CD14-positive monocyte (primary cell): ENCODE data around the gene DHFR. TPM values are rescaled to one million over a fixed set of nuclear protein-coding genes. Genes with fewer than 3 reads are reported as not detected.

Experiments used
- DNase-seq, 3 donors: peaks; one replicate each; pipeline ENCODE4 v3.0.0-alpha.2; 2011 to 2022
- H2AFZ ChIP-seq: 2 replicates; pipeline ENCODE4 v1.6.0; 2012; ENCODE audit warnings: mild to moderate bottlenecking, low read depth, low read length, inconsistent platforms; ENCODE audit not compliant: insufficient read depth, poor library complexity, severe bottlenecking
- H3K27ac ChIP-seq, 2 donors: 1 replicate in 1 of 2; 2 replicates in 1 of 2; pipeline ENCODE4 v1.5.1; 2012 to 2013; ENCODE audit warnings: low read length in 2 of 2, control low read depth in 1 of 2, inconsistent platforms in 1 of 2, low read depth in 1 of 2, mild to moderate bottlenecking in 1 of 2
- H3K27me3 ChIP-seq, 2 donors: one replicate each; pipeline versions ENCODE4 v1.6.0 to v1.6.1; 2011 to 2013; ENCODE audit warnings: low read length in 2 of 2; ENCODE audit not compliant: control insufficient read depth in 2 of 2, insufficient read depth in 2 of 2
- H3K36me3 ChIP-seq, 2 donors: replicated peaks in 1 of 2; 1 replicate in 1 of 2; 2 replicates in 1 of 2; pipeline versions ENCODE4 v1.5.1 to v1.6.1; 2012 to 2013; ENCODE audit warnings: low read length in 2 of 2, control low read depth in 1 of 2, inconsistent platforms in 1 of 2, mild to moderate bottlenecking in 1 of 2; ENCODE audit not compliant: insufficient read depth in 2 of 2, control insufficient read depth in 1 of 2
- H3K4me1 ChIP-seq, 2 donors: 1 replicate in 1 of 2; 2 replicates in 1 of 2; pipeline versions ENCODE4 v1.5.1 to v1.6.1; 2012 to 2013; ENCODE audit warnings: low read length in 2 of 2, control low read depth in 1 of 2, inconsistent platforms in 1 of 2, mild to moderate bottlenecking in 1 of 2, moderate library complexity in 1 of 2; ENCODE audit not compliant: insufficient read depth in 2 of 2, control insufficient read depth in 1 of 2
- H3K4me2 ChIP-seq: replicated peaks from 2 replicates; pipeline ENCODE3; 2012; ENCODE audit warnings: low read length, moderate library complexity, mild to moderate bottlenecking; ENCODE audit not compliant: poor library complexity, severe bottlenecking; ENCODE audit errors: extremely low read depth
- H3K4me3 ChIP-seq, 3 experiments: fragments of 200-600 bp in 1 of 3; sonication (generic) in 1 of 3; replicated peaks in 1 of 3; 1 replicate in 2 of 3; 2 replicates in 1 of 3; pipeline ENCODE4 v1.5.1; 2011 to 2013; ENCODE audit warnings: low read length in 3 of 3, mild to moderate bottlenecking in 3 of 3, control low read depth in 2 of 3, low read depth in 2 of 3, inconsistent platforms in 1 of 3, moderate library complexity in 1 of 3
- H3K79me2 ChIP-seq: 2 replicates; pipeline ENCODE4 v1.6.0; 2012; ENCODE audit warnings: mild to moderate bottlenecking, control low read depth, inconsistent platforms, low read length, moderate library complexity; ENCODE audit not compliant: insufficient read depth
- H3K9ac ChIP-seq: 2 replicates; pipeline ENCODE4 v1.6.0; 2017; ENCODE audit warnings: low read length, mild to moderate bottlenecking; ENCODE audit not compliant: insufficient read depth, poor library complexity, severe bottlenecking
- H3K9me3 ChIP-seq, 2 donors: replicated peaks in 1 of 2; 1 replicate in 1 of 2; 2 replicates in 1 of 2; pipeline versions ENCODE4 v1.5.1 to v1.6.1; 2012 to 2013; ENCODE audit warnings: low read length in 2 of 2, control low read depth in 1 of 2; ENCODE audit not compliant: control insufficient read depth in 1 of 2, insufficient read depth in 1 of 2
- H4K20me1 ChIP-seq: 2 replicates; pipeline ENCODE4 v1.6.0; 2012; ENCODE audit warnings: mild to moderate bottlenecking, low read length, control low read depth, moderate library complexity; ENCODE audit not compliant: insufficient read depth
- H3K27ac Mint-ChIP-seq, 7 donors: one replicate each; pipeline ENCODE4 v1.8.0; 2020; ENCODE audit warnings: mild to moderate bottlenecking in 7 of 7, mixed read lengths in 7 of 7, moderate library complexity in 6 of 7, inconsistent platforms in 2 of 7
- H3K27me3 Mint-ChIP-seq, 3 donors: one replicate each; pipeline ENCODE4 v1.8.0; 2021 to 2022; ENCODE audit warnings: low read depth in 3 of 3, mild to moderate bottlenecking in 3 of 3, mixed read lengths in 3 of 3, moderate library complexity in 3 of 3, inconsistent platforms in 1 of 3
- H3K36me3 Mint-ChIP-seq, 2 donors: one replicate each; pipeline ENCODE4 v1.8.0; 2020; ENCODE audit warnings: mixed read lengths in 2 of 2, inconsistent platforms in 1 of 2, mild to moderate bottlenecking in 1 of 2
- H3K4me1 Mint-ChIP-seq: one replicate; pipeline ENCODE4 v1.8.0; 2020; ENCODE audit warnings: mild to moderate bottlenecking, mixed read lengths
- H3K4me3 Mint-ChIP-seq, 2 donors: one replicate each; pipeline ENCODE4 v1.8.0; 2020; ENCODE audit warnings: mild to moderate bottlenecking in 2 of 2, mixed read lengths in 2 of 2, moderate library complexity in 1 of 2
- H3K9me3 Mint-ChIP-seq, 7 donors: one replicate each; pipeline ENCODE4 v1.8.0; 2020 to 2022; ENCODE audit warnings: mixed read lengths in 7 of 7, mild to moderate bottlenecking in 6 of 7, moderate library complexity in 6 of 7, inconsistent platforms in 2 of 7
- CTCF ChIP-seq: fragments of 200-600 bp; IDR thresholded peaks from one replicate; pipeline ENCODE4 v1.8.0; 2022; ENCODE audit warnings: antibody characterized with exemption, mild to moderate bottlenecking
- WGBS: methylation state at CpG from one replicate; pipeline ENCODE4 v1.1.5; 2013; ENCODE audit warnings: missing lambda C conversion rate; ENCODE audit not compliant: insufficient coverage; 5-methylcytosine and 5-hydroxymethylcytosine counted together
- intact Hi-C, 2 donors: fragments of 100-400 bp; cut with micrococcal nuclease; formaldehyde crosslinking; loops; one replicate each; pipeline versions ENCODE4 v1.15.0 to v1.15.1; 2023
- polyA plus RNA-seq, 3 donors: library from polyadenylated mRNA; depleted of rRNA in 1 of 3; unstranded in 2 of 3; stranded (reverse) in 1 of 3; fragments of 300-500 nt in 2 of 3; fragments of >200 nt in 1 of 3; fragmentation: Illumina TruSeq in 2 of 3; gene quantifications; 1 replicate in 2 of 3; 2 replicates in 1 of 3; pipeline ENCODE4 v1.2.3, GENCODE V29; 2012 to 2021

DHFR gene
- polyA plus RNA-seq, 3 donors = 0.75 to 2.9 (median 1.1) TPM

- WGBS = 96% methylated on average over 5 of the region's 6 CpGs
- H2AFZ ChIP-seq = no peak overlapping the region
- H3K4me3 Mint-ChIP-seq = no peak overlapping the region
- H3K4me2 ChIP-seq = no peak overlapping the region
- no peaks in the 10 kb centered on the region for H3K27me3 Mint-ChIP-seq
- H3K9me3 Mint-ChIP-seq = peaks cover 0 to 2% (median 0%) of the 10 kb centered on the region in 7 donors
- H3K9ac ChIP-seq = no peak overlapping the region
- peaks cover 70 to 90% of the 10 kb centered on the region in 2 donors for H3K36me3 ChIP-seq
- H3K79me2 ChIP-seq = no peaks in the 10 kb centered on the region
- no peak overlapping the region for H3K27ac Mint-ChIP-seq
- intact Hi-C loops = loop anchor here in 1 of 2 donors (10.0 kb wide), 1 partner anchor 192 kb away; the partner anchor contains the start of gene FAM151B
- H3K36me3 Mint-ChIP-seq = peaks cover 64 to 76% of the 10 kb centered on the region in 2 donors
- no peak overlapping the region for H3K4me3 ChIP-seq
- no peak for DNase-seq
- no peaks in the 10 kb centered on the region for H3K9me3 ChIP-seq
- no peak overlapping the region for H3K27ac ChIP-seq
- no peaks in the 10 kb centered on the region for H3K4me1 ChIP-seq
- H3K27me3 ChIP-seq = no peaks in the 10 kb centered on the region
- no peak for TF ChIP-seq CTCF
- no peaks in the 10 kb centered on the region for H4K20me1 ChIP-seq
- peaks cover 4% of the 10 kb centered on the region for H3K4me1 Mint-ChIP-seq
These were observed 21.9 kb upstream of the DHFR start for GRCh38 chr5:80676706-80677105.

GRCh38 chr5:80672140-80672736 is 17.5 kb upstream of the DHFR start:
- H3K36me3 ChIP-seq = peaks cover 66 to 92% of the 10 kb centered on the region in 2 donors
- DNase-seq = peak; percentile 44 to 61 (median 56)
- peaks cover 62 to 81% of the 10 kb centered on the region in 2 donors for H3K36me3 Mint-ChIP-seq
- no peak overlapping the region for H3K9ac ChIP-seq
- H4K20me1 ChIP-seq = no peaks in the 10 kb centered on the region
- no peaks in the 10 kb centered on the region for H3K27me3 ChIP-seq
- no peaks in the 10 kb centered on the region for H3K9me3 ChIP-seq
- H3K27ac Mint-ChIP-seq = no peak overlapping the region
- peaks cover 4% of the 10 kb centered on the region for H3K4me1 Mint-ChIP-seq
- no peaks in the 10 kb centered on the region for H3K4me1 ChIP-seq
- H3K4me3 Mint-ChIP-seq = no peak overlapping the region
- no peak overlapping the region for H2AFZ ChIP-seq
- H3K27me3 Mint-ChIP-seq = no peaks in the 10 kb centered on the region
- no peak overlapping the region for H3K4me2 ChIP-seq
- H3K79me2 ChIP-seq = no peaks in the 10 kb centered on the region
- TF ChIP-seq CTCF = peak; percentile 87
- 20% methylated on average over 1 of the region's 7 CpGs for WGBS
- no peak overlapping the region for H3K27ac ChIP-seq
- peaks cover 0 to 2% (median 0%) of the 10 kb centered on the region in 7 donors for H3K9me3 Mint-ChIP-seq
- intact Hi-C loops = loop anchor here (5.0 to 10.0 kb wide), 2 partner anchors 187 to 190 kb away; partner anchors contain the start of gene FAM151B (in 1 of the 2)
- no peak overlapping the region for H3K4me3 ChIP-seq
